IPS-NIHi7 (cell line): ENCODE measurements around the gene PRMT2.
A peak's percentile ranks its signal among the peaks of the same experiment; 100 is the strongest.

ENCODE experiments used
- DNase-seq: peaks from one replicate; pipeline ENCODE4 v3.0.0; 2012; ENCODE audit warnings: mixed read lengths; ENCODE audit errors: extremely low spot score

The PRMT2 gene

GRCh38 chr21:46641656-46642055 is 6.2 kb downstream of the PRMT2 start:
- no peak for DNase-seq

- DNase-seq = no peak
These were observed 8.1 kb downstream of the PRMT2 start for GRCh38 chr21:46643379-46644177.

GRCh38 chr21:46645840-46646239 is 10.4 kb downstream of the PRMT2 start:
- no peak for DNase-seq

- no peak for DNase-seq
These were observed 11.2 kb downstream of the PRMT2 start for GRCh38 chr21:46646541-46647154.

- DNase-seq = no peak
These were observed 13.1 kb downstream of the PRMT2 start for GRCh38 chr21:46648539-46648938.

GRCh38 chr21:46649356-46649755 is 13.9 kb downstream of the PRMT2 start:
- DNase-seq = no peak

- no peak for DNase-seq
These were observed 15.1 kb downstream of the PRMT2 start for GRCh38 chr21:46650476-46651098.

- DNase-seq = no peak
These were observed 15.6 kb downstream of the PRMT2 start for GRCh38 chr21:46651121-46651520.

- no peak for DNase-seq
These were observed 19.8 kb downstream of the PRMT2 start for GRCh38 chr21:46655230-46655629.

- DNase-seq = no peak
These were observed 21.3 kb downstream of the PRMT2 start for GRCh38 chr21:46656820-46657219.

GRCh38 chr21:46660505-46660904 is 25.0 kb downstream of the PRMT2 start:
- DNase-seq = no peak

GRCh38 chr21:46661211-46661625 is 25.7 kb downstream of the PRMT2 start:
- peak; percentile 95 for DNase-seq

- no peak for DNase-seq
These were observed 26.3 kb downstream of the PRMT2 start for GRCh38 chr21:46661642-46662366.

- DNase-seq = no peak
These were observed 26.8 kb downstream of the PRMT2 start for GRCh38 chr21:46662367-46662654.

- no peak for DNase-seq
These were observed 27.5 kb downstream of the PRMT2 start for GRCh38 chr21:46662765-46663500.

- no peak for DNase-seq
These were observed 28.3 kb downstream of the PRMT2 start for GRCh38 chr21:46663754-46664153.

GRCh38 chr21:46664316-46664995 is 29.0 kb downstream of the PRMT2 start:
- no peak for DNase-seq

GRCh38 chr21:46665566-46665965 is 30.1 kb downstream of the PRMT2 start:
- no peak for DNase-seq

GRCh38 chr21:46666941-46667740 is 31.7 kb downstream of the PRMT2 start:
- peak; percentile 30 for DNase-seq

- peak; percentile 62 for DNase-seq
These were observed 32.4 kb downstream of the PRMT2 start for GRCh38 chr21:46667741-46668380.
